Thyroid gland (tissue), 4 donors: ENCODE measurements around the gene S1PR1. TPM values are rescaled to one million over a fixed set of nuclear protein-coding genes. Genes with fewer than 3 reads are reported as not detected.

Source experiments
- DNase-seq, 2 donors: peaks; one replicate each; pipeline ENCODE4 v3.0.0-alpha.2; 2019
- H3K27ac ChIP-seq, 3 donors: fragments of 200-600 bp; sonication (generic); 1 replicate in 2 of 3; 2 replicates in 1 of 3; pipeline ENCODE4 v1.5.1; 2016 to 2019; ENCODE audit warnings: mild to moderate bottlenecking in 1 of 3, moderate library complexity in 1 of 3
- H3K27me3 ChIP-seq: fragments of 200-600 bp; sonication (generic); one replicate; pipeline ENCODE4 v1.5.1; 2019
- H3K36me3 ChIP-seq, 2 donors: fragments of 200-600 bp; sonication (generic); one replicate each; pipeline ENCODE4 v1.5.1; 2016 to 2019
- H3K4me1 ChIP-seq, 2 donors: fragments of 200-600 bp; sonication (generic); one replicate each; pipeline ENCODE4 v1.5.1; 2017 to 2019
- H3K4me3 ChIP-seq, 3 donors: fragments of 200-600 bp; sonication (generic); replicated peaks in 1 of 3; 1 replicate in 2 of 3; 2 replicates in 1 of 3; pipeline ENCODE4 v1.5.1; 2016; ENCODE audit warnings: mild to moderate bottlenecking in 1 of 3
- H3K9me3 ChIP-seq: fragments of 200-600 bp; sonication (generic); one replicate; pipeline ENCODE4 v1.5.1; 2017
- CTCF ChIP-seq, 6 experiments: fragments of 200-600 bp in 3 of 6; fragments of 450-650 bp in 3 of 6; sonication (generic) in 3 of 6; IDR thresholded peaks; one replicate each; pipeline ENCODE4 v1.5.1; 2016 to 2019; ENCODE audit warnings: antibody characterized with exemption in 6 of 6, mild to moderate bottlenecking in 2 of 6, inconsistent platforms in 1 of 6, moderate library complexity in 1 of 6
- POLR2A ChIP-seq, 2 donors: fragments of 450-650 bp; IDR thresholded peaks; one replicate each; pipeline ENCODE4 v1.6.1; 2017; ENCODE audit warnings: antibody characterized with exemption in 2 of 2, mild to moderate bottlenecking in 2 of 2, moderate library complexity in 1 of 2
- WGBS, 2 donors: methylation state at CpG; one replicate each; pipeline ENCODE4 v1.1.5; 2017; 5-methylcytosine and 5-hydroxymethylcytosine counted together
- intact Hi-C: fragments of 100-400 bp; cut with DNase I; formaldehyde crosslinking; loops from one replicate; pipeline ENCODE4 v1.15.1; 2023
- total RNA-seq, 4 donors: library from RNA; depleted of rRNA; stranded (reverse); fragments of >200 nt; gene quantifications; one replicate each; pipeline ENCODE4 v1.2.3, GENCODE V29; 2016

S1PR1 gene
- total RNA-seq, 4 donors from 2014 or later: 34.5 to 92.7 (median 67.0) TPM

- Histone ChIP-seq H3K27me3 (no peaks in the 10 kb centered on the region), H3K36me3 (no peaks in the 10 kb centered on the region), H3K4me3 (no peak overlapping the region), H3K9me3 (no peaks in the 10 kb centered on the region), H3K27ac (no peak overlapping the region), H3K4me1 (no peaks in the 10 kb centered on the region)
- 86 to 87% methylated on average over 4 of the region's 4 CpGs for WGBS, 2 donors
- DNase-seq: no peak
- intact Hi-C loops: no loop called here
- no peak for TF ChIP-seq POLR2A (IDR thresholded peaks at IDR 0.05)
- TF ChIP-seq CTCF (IDR thresholded peaks at IDR 0.05): no peak
Measured at GRCh38 chr1:101262060-101262459, 25.2 kb downstream of the S1PR1 start.

- no peak overlapping the region for H3K4me3 ChIP-seq
- no peaks in the 10 kb centered on the region for H3K27me3 ChIP-seq
- TF ChIP-seq CTCF (IDR thresholded peaks at IDR 0.05) (no peak), POLR2A (IDR thresholded peaks at IDR 0.05) (no peak)
- no peaks in the 10 kb centered on the region for H3K9me3 ChIP-seq
- intact Hi-C loops: no loop called here
- H3K4me1 ChIP-seq: no peaks in the 10 kb centered on the region
- 15 to 16% methylated on average over 6 of the region's 6 CpGs for WGBS, 2 donors
- DNase-seq: no peak
- H3K36me3 ChIP-seq: no peaks in the 10 kb centered on the region
- no peak overlapping the region for H3K27ac ChIP-seq
Measured at GRCh38 chr1:101262630-101263348, 26.0 kb downstream of the S1PR1 start.

GRCh38 chr1:101264697-101265096, 27.9 kb downstream of the S1PR1 start:
- intact Hi-C loops: no loop called here
- Histone ChIP-seq H3K9me3 (no peaks in the 10 kb centered on the region), H3K27me3 (no peaks in the 10 kb centered on the region), H3K4me3 (no peak overlapping the region), H3K27ac (no peak overlapping the region), H3K4me1 (no peaks in the 10 kb centered on the region), H3K36me3 (no peaks in the 10 kb centered on the region)
- 40 to 66% methylated on average over 2 of the region's 2 CpGs for WGBS, 2 donors
- DNase-seq: no peak
- no peak for TF ChIP-seq POLR2A (IDR thresholded peaks at IDR 0.05)
- TF ChIP-seq CTCF (IDR thresholded peaks at IDR 0.05): no peak

- Histone ChIP-seq H3K27me3 (no peaks in the 10 kb centered on the region), H3K4me3 (no peak overlapping the region), H3K27ac (no peak overlapping the region), H3K36me3 (no peaks in the 10 kb centered on the region), H3K4me1 (no peaks in the 10 kb centered on the region), H3K9me3 (no peaks in the 10 kb centered on the region)
- intact Hi-C loops: no loop called here
- WGBS, 2 donors: 86 to 89% methylated on average over 2 of the region's 2 CpGs
- no peak for TF ChIP-seq CTCF (IDR thresholded peaks at IDR 0.05)
- TF ChIP-seq POLR2A (IDR thresholded peaks at IDR 0.05): no peak
- no peak for DNase-seq
Measured at GRCh38 chr1:101265684-101266083, 28.9 kb downstream of the S1PR1 start.

GRCh38 chr1:101267082-101267481, 30.3 kb downstream of the S1PR1 start:
- no peak for DNase-seq
- intact Hi-C loops: no loop called here
- WGBS, 2 donors: 82 to 90% methylated on average over 2 of the region's 2 CpGs

More at GRCh38 chr1:101267082-101267481, 30.3 kb downstream of the S1PR1 start:
- Histone ChIP-seq H3K36me3 (no peaks in the 10 kb centered on the region), H3K9me3 (no peaks in the 10 kb centered on the region), H3K4me3 (no peak overlapping the region), H3K4me1 (no peaks in the 10 kb centered on the region), H3K27me3 (no peaks in the 10 kb centered on the region), H3K27ac (no peak overlapping the region)
- TF ChIP-seq CTCF (IDR thresholded peaks at IDR 0.05) (no peak), POLR2A (IDR thresholded peaks at IDR 0.05) (no peak)
